H9 (cell line): Measurements from ENCODE around the gene MAP2K3. TPM values are rescaled to one million over a fixed set of nuclear protein-coding genes. Genes with fewer than 3 reads are reported as not detected.
"Not testable (repeated sequence)": the region's sequence is repeated elsewhere in the genome, so short reads cannot be mapped to it uniquely, and the experiment has no call there.

Source experiments
- DNase-seq: peaks from one replicate; pipeline ENCODE4 v3.0.0-alpha.2; 2017
- H2AFZ ChIP-seq: one replicate; pipeline ENCODE4 v1.6.1; 2013; ENCODE audit warnings: mild to moderate bottlenecking, low read length, control low read depth, moderate library complexity
- H2AK5ac ChIP-seq: 2 replicates; pipeline ENCODE4 v1.6.1; 2013; ENCODE audit warnings: low read length, control low read depth, mixed read lengths; ENCODE audit not compliant: insufficient read length
- H2BK120ac ChIP-seq: one replicate; pipeline ENCODE4 v1.6.1; 2013; ENCODE audit warnings: low read depth, mild to moderate bottlenecking, low read length, control low read depth, inconsistent platforms; ENCODE audit not compliant: poor library complexity, severe bottlenecking
- H2BK12ac ChIP-seq: 2 replicates; pipeline ENCODE4 v1.6.1; 2013; ENCODE audit warnings: low read length, control low read depth, mixed read lengths, low read depth; ENCODE audit not compliant: insufficient read length
- H2BK15ac ChIP-seq: 2 replicates; pipeline ENCODE4 v1.6.1; 2013; ENCODE audit warnings: low read depth, low read length, control low read depth
- H2BK20ac ChIP-seq: one replicate; pipeline ENCODE4 v1.6.1; 2013; ENCODE audit warnings: low read depth, mild to moderate bottlenecking, low read length, control low read depth, inconsistent platforms; ENCODE audit not compliant: poor library complexity, severe bottlenecking
- H2BK5ac ChIP-seq: 2 replicates; pipeline ENCODE4 v1.6.1; 2013; ENCODE audit warnings: low read length, control low read depth, mixed read lengths; ENCODE audit not compliant: insufficient read length
- H3K14ac ChIP-seq: 2 replicates; pipeline ENCODE4 v1.6.1; 2013; ENCODE audit warnings: low read length, control low read depth; ENCODE audit not compliant: insufficient read depth
- H3K18ac ChIP-seq: 2 replicates; pipeline ENCODE4 v1.6.1; 2013; ENCODE audit warnings: low read depth, mild to moderate bottlenecking, mixed read lengths, low read length, control low read depth; ENCODE audit not compliant: insufficient read length
- H3K23ac ChIP-seq: 2 replicates; pipeline ENCODE4 v1.6.1; 2013; ENCODE audit warnings: low read length, control low read depth, mixed read lengths, low read depth; ENCODE audit not compliant: insufficient read length
- H3K23me2 ChIP-seq: 2 replicates; pipeline ENCODE4 v1.6.1; 2013; ENCODE audit warnings: low read depth, mild to moderate bottlenecking, mixed read lengths, low read length, control low read depth; ENCODE audit not compliant: insufficient read length, poor library complexity, severe bottlenecking
- H3K27ac ChIP-seq: 2 replicates; pipeline ENCODE4 v1.5.1; 2013; ENCODE audit warnings: low read length, control low read depth, mixed read lengths, low read depth; ENCODE audit not compliant: insufficient read length
- H3K27me3 ChIP-seq: 2 replicates; pipeline ENCODE4 v1.6.1; 2013; ENCODE audit warnings: low read length, control low read depth, inconsistent platforms; ENCODE audit not compliant: insufficient read depth
- H3K4ac ChIP-seq: 2 replicates; pipeline ENCODE4 v1.6.1; 2013; ENCODE audit warnings: low read depth, mild to moderate bottlenecking, control low read depth, inconsistent platforms, low read length, moderate library complexity
- H3K4me1 ChIP-seq: 2 replicates; pipeline ENCODE4 v1.6.1; 2013; ENCODE audit warnings: low read length, control low read depth, inconsistent platforms; ENCODE audit not compliant: insufficient read depth
- H3K4me2 ChIP-seq: 2 replicates; pipeline ENCODE4 v1.6.1; 2013; ENCODE audit warnings: low read length, control low read depth, mixed read lengths; ENCODE audit not compliant: insufficient read length, insufficient read depth
- H3K56ac ChIP-seq: 2 replicates; pipeline ENCODE4 v1.6.1; 2013; ENCODE audit warnings: low read depth, mild to moderate bottlenecking, mixed read lengths, low read length, control low read depth; ENCODE audit not compliant: insufficient read length
- H3K79me1 ChIP-seq: 2 replicates; pipeline ENCODE4 v1.6.1; 2013; ENCODE audit warnings: low read depth, mild to moderate bottlenecking, moderate library complexity, low read length, control low read depth, inconsistent platforms; ENCODE audit not compliant: insufficient read depth, poor library complexity, severe bottlenecking
- H3K79me2 ChIP-seq: 2 replicates; pipeline ENCODE4 v1.6.1; 2013; ENCODE audit warnings: low read length, control low read depth, inconsistent platforms; ENCODE audit not compliant: insufficient read depth
- H3K9ac ChIP-seq: 2 replicates; pipeline ENCODE4 v1.6.1; 2013; ENCODE audit warnings: low read length, control low read depth, mixed read lengths; ENCODE audit not compliant: insufficient read length; ENCODE audit errors: extremely low read depth
- H3K9me3 ChIP-seq: one replicate; pipeline ENCODE4 v1.6.1; 2013; ENCODE audit warnings: low read depth, low read length, inconsistent platforms; ENCODE audit not compliant: control insufficient read depth
- H3T11ph ChIP-seq: one replicate; pipeline ENCODE4 v1.6.1; 2013; ENCODE audit warnings: mild to moderate bottlenecking, low read length, control low read depth, inconsistent platforms
- H4K20me1 ChIP-seq: one replicate; pipeline ENCODE4 v1.6.1; 2013; ENCODE audit not compliant: control insufficient read depth, insufficient read length, insufficient read depth
- H4K5ac ChIP-seq: 2 replicates; pipeline ENCODE4 v1.6.1; 2013; ENCODE audit warnings: low read depth, mild to moderate bottlenecking, mixed read lengths, low read length, control low read depth; ENCODE audit not compliant: insufficient read length
- H4K8ac ChIP-seq: replicated peaks from 2 replicates; pipeline ENCODE4 v1.6.1; 2013; ENCODE audit warnings: low read length, control low read depth, mixed read lengths, low read depth; ENCODE audit not compliant: insufficient read length
- H4K91ac ChIP-seq: 2 replicates; pipeline ENCODE4 v1.6.1; 2013; ENCODE audit warnings: low read depth, mild to moderate bottlenecking, moderate library complexity, mixed read lengths, low read length, control low read depth; ENCODE audit not compliant: insufficient read length
- H3K27ac Mint-ChIP-seq, 3 experiments: 2 replicates in 2 of 3; 3 replicates in 1 of 3; pipeline ENCODE4 v1.8.0; 2020 to 2021; ENCODE audit warnings: mixed read lengths in 3 of 3, mild to moderate bottlenecking in 1 of 3, moderate library complexity in 1 of 3
- H3K27me3 Mint-ChIP-seq: 2 replicates; pipeline ENCODE4 v1.8.0; 2021; ENCODE audit warnings: low read depth, mild to moderate bottlenecking, moderate library complexity, mixed read lengths
- H3K36me3 Mint-ChIP-seq, 3 experiments: 2 replicates in 2 of 3; 3 replicates in 1 of 3; pipeline ENCODE4 v1.8.0; 2020 to 2021; ENCODE audit warnings: low read depth in 3 of 3, mixed read lengths in 3 of 3; ENCODE audit not compliant: insufficient read depth in 1 of 3
- H3K4me1 Mint-ChIP-seq, 2 experiments: 2 replicates each; pipeline ENCODE4 v1.8.0; 2020; ENCODE audit warnings: mixed read lengths in 2 of 2
- H3K4me3 Mint-ChIP-seq, 2 experiments: 2 replicates in 1 of 2; 3 replicates in 1 of 2; pipeline ENCODE4 v1.8.0; 2020 to 2021; ENCODE audit warnings: mild to moderate bottlenecking in 2 of 2, mixed read lengths in 2 of 2, moderate library complexity in 1 of 2
- H3K9me3 Mint-ChIP-seq, 2 experiments: 2 replicates in 1 of 2; 3 replicates in 1 of 2; pipeline ENCODE4 v1.8.0; 2020; ENCODE audit warnings: mild to moderate bottlenecking in 2 of 2, mixed read lengths in 2 of 2, moderate library complexity in 1 of 2
- WGBS: extraction: QIAGEN DNeasy Blood & Tissue Kit; methylation state at CpG from one replicate; pipeline ENCODE4 v1.1.7; 2013; ENCODE audit warnings: missing lambda C conversion rate, low lambda C conversion rate, mixed read lengths; ENCODE audit not compliant: insufficient read length; ENCODE audit errors: extremely low coverage; 5-methylcytosine and 5-hydroxymethylcytosine counted together
- total RNA-seq: library from RNA; stranded (reverse); gene quantifications from 2 replicates; pipeline ENCODE4 v1.2.1, GENCODE V29; 2021

Gene MAP2K3
- total RNA-seq, 1 experiment from 2014 or later = 26.1 TPM

- not testable (repeated sequence) for H3K27me3 ChIP-seq, H3T11ph ChIP-seq, H4K5ac ChIP-seq, H4K91ac ChIP-seq, H3K4me2 ChIP-seq, H3K23me2 ChIP-seq, H2BK20ac ChIP-seq, H2BK15ac ChIP-seq, H2BK120ac ChIP-seq, H3K27ac ChIP-seq, H4K20me1 ChIP-seq, H3K4me1 Mint-ChIP-seq, H3K56ac ChIP-seq, H3K23ac ChIP-seq, H3K14ac ChIP-seq, H3K4ac ChIP-seq, H2BK12ac ChIP-seq, H3K9ac ChIP-seq, H2AK5ac ChIP-seq, H3K4me1 ChIP-seq, H3K4me3 Mint-ChIP-seq, H4K8ac ChIP-seq, H2AFZ ChIP-seq, H2BK5ac ChIP-seq, H3K27me3 Mint-ChIP-seq, H3K79me2 ChIP-seq, H3K36me3 Mint-ChIP-seq, DNase-seq, H3K27ac Mint-ChIP-seq, H3K79me1 ChIP-seq, H3K18ac ChIP-seq, H3K9me3 ChIP-seq
- peaks cover 7 to 10% of the 10 kb centered on the region in 2 experiments for H3K9me3 Mint-ChIP-seq
- no CpG with 5 or more reads among the region's 14 CpGs for WGBS
These were observed 63.8 kb downstream of the MAP2K3 start for GRCh38 chr17:21348081-21348925.

- not testable (repeated sequence) for H3K9me3 ChIP-seq, H2BK20ac ChIP-seq, H2AK5ac ChIP-seq, H2BK12ac ChIP-seq, H3K56ac ChIP-seq, H3K23ac ChIP-seq, H3K4me1 ChIP-seq, H3K27me3 Mint-ChIP-seq, H3K36me3 Mint-ChIP-seq, H4K5ac ChIP-seq, DNase-seq, H3K18ac ChIP-seq, H3K79me2 ChIP-seq, H2BK15ac ChIP-seq, H3K4ac ChIP-seq, H3K14ac ChIP-seq, H3K79me1 ChIP-seq, H3K27ac Mint-ChIP-seq, H4K8ac ChIP-seq, H3K4me2 ChIP-seq, H3T11ph ChIP-seq, H4K91ac ChIP-seq, H3K4me3 Mint-ChIP-seq, H3K23me2 ChIP-seq, H2BK120ac ChIP-seq, H2AFZ ChIP-seq, H3K9ac ChIP-seq, H4K20me1 ChIP-seq, H3K27me3 ChIP-seq, H2BK5ac ChIP-seq, H3K27ac ChIP-seq, H3K4me1 Mint-ChIP-seq
- H3K9me3 Mint-ChIP-seq = peaks cover 7 to 10% of the 10 kb centered on the region in 2 experiments
- no CpG with 5 or more reads among the region's 7 CpGs for WGBS
These were observed 64.4 kb downstream of the MAP2K3 start for GRCh38 chr17:21348926-21349261.
